A549 (cell line): ENCODE results near the gene JAKMIP1. TPM values are rescaled to one million over a fixed set of nuclear protein-coding genes. Genes with fewer than 3 reads are reported as not detected.

Experiments
- ATAC-seq, 2 experiments: fragments of 200-7000 bp in 1 of 2; fragments of >200 bp in 1 of 2; cut with Nextera tagmentation in 1 of 2; cut with Tn5 transposase in 1 of 2; 3 replicates each; pipeline versions ENCODE4 v1.8.0 to v1.9.1; 2018 to 2020; ENCODE audit warnings: mild to moderate bottlenecking in 1 of 2, moderate library complexity in 1 of 2
- CTCF ChIA-PET: fragments of 300-600 bp; sonication (Branson Sonifier 250); formaldehyde crosslinking; extraction: SDS; loops from one replicate; lab custom pipeline; 2021; ENCODE audit warnings: antibody characterized with exemption, inconsistent platforms; lab: Yijun Ruan, JAX
- POLR2A ChIA-PET: fragments of 350-600 bp; formaldehyde crosslinking; extraction: SDS; loops from one replicate; lab custom pipeline; 2021; ENCODE audit warnings: antibody characterized with exemption, inconsistent platforms; lab: Yijun Ruan, JAX
- DNase-seq, 2 experiments: peaks; one replicate each; pipeline versions ENCODE4 v3.0.0 to v3.0.0-alpha.2; 2011 to 2016; ENCODE audit warnings: low read depth in 1 of 2, low spot score in 1 of 2
- FAIRE-seq: peaks from 2 replicates; lab custom pipeline; 2011; peaks lifted over from hg19 to GRCh38; lab: Jason Lieb, UNC
- H3K27ac ChIP-seq, 2 experiments: fragments of >200 bp; sonication (Bioruptor Twin); formaldehyde crosslinking; 3 replicates each; pipeline ENCODE4 v1.5.1; 2016 to 2017
- H3K4me1 ChIP-seq: fragments of >200 bp; sonication (Bioruptor Twin); formaldehyde crosslinking; 3 replicates; pipeline ENCODE4 v1.6.1; 2016
- H3K4me2 ChIP-seq: fragments of >200 bp; sonication (Bioruptor Twin); formaldehyde crosslinking; 3 replicates; pipeline ENCODE4 v1.6.1; 2016
- H3K4me3 ChIP-seq: fragments of >200 bp; sonication (Bioruptor Twin); formaldehyde crosslinking; 3 replicates; pipeline ENCODE4 v1.5.1; 2016
- H3K9me3 ChIP-seq: fragments of >200 bp; sonication (Bioruptor Twin); formaldehyde crosslinking; 3 replicates; pipeline ENCODE4 v1.6.1; 2016
- CEBPB ChIP-seq, 2 experiments: fragments of >200 bp in 1 of 2; sonication (Bioruptor Twin) in 1 of 2; formaldehyde crosslinking in 1 of 2; IDR thresholded peaks; 2 replicates each; pipeline ENCODE4 v1.6.1; 2012 to 2016
- CHD4 ChIP-seq: fragments of 200-600 bp; sonication (generic); IDR thresholded peaks from 2 replicates; pipeline ENCODE4 v1.6.1; 2016; ENCODE audit warnings: antibody characterized with exemption, mild to moderate bottlenecking, borderline replicate concordance
- EHMT2 ChIP-seq: fragments of 200-600 bp; sonication (generic); IDR thresholded peaks from 2 replicates; pipeline ENCODE4 v1.6.1; 2016; ENCODE audit warnings: antibody characterized with exemption, low read depth, mild to moderate bottlenecking, moderate library complexity
- ESRRA ChIP-seq: fragments of 150-350 bp; IDR thresholded peaks from 2 replicates; pipeline ENCODE4 v1.6.1; 2014; ENCODE audit warnings: mild to moderate bottlenecking, low read length, borderline replicate concordance
- HEYL ChIP-seq: fragments of 250-450 bp; sonication (Bioruptor Pico); IDR thresholded peaks from 2 replicates; pipeline ENCODE4 v1.8.0; 2021; ENCODE audit warnings: mild to moderate bottlenecking, moderate library complexity
- HOXB13 ChIP-seq: fragments of 250-450 bp; sonication (Bioruptor Pico); IDR thresholded peaks from 2 replicates; pipeline ENCODE4 v1.5.0; 2020; ENCODE audit warnings: low read depth, mild to moderate bottlenecking, moderate library complexity
- HOXB5 ChIP-seq: fragments of 250-450 bp; sonication (Bioruptor Pico); IDR thresholded peaks from 2 replicates; pipeline ENCODE4 v1.5.0; 2020; ENCODE audit warnings: mild to moderate bottlenecking, moderate library complexity
- JUNB ChIP-seq: fragments of >200 bp; sonication (Bioruptor Twin); formaldehyde crosslinking; IDR thresholded peaks from 2 replicates; pipeline ENCODE4 v1.6.1; 2016
- MAX ChIP-seq: IDR thresholded peaks from 2 replicates; pipeline ENCODE4 v1.6.1; 2012
- MAZ ChIP-seq: fragments of 150-350 bp; IDR thresholded peaks from 2 replicates; pipeline ENCODE4 v1.6.1; 2014; ENCODE audit warnings: antibody characterized with exemption, low read depth, low read length, borderline replicate concordance
- MYC ChIP-seq: IDR thresholded peaks from 2 replicates; pipeline ENCODE4 v1.6.1; 2012; ENCODE audit warnings: mild to moderate bottlenecking, inconsistent platforms, low read length, improper control_type of control experiment, borderline replicate concordance
- NR3C1 ChIP-seq: fragments of >200 bp; sonication (Bioruptor Twin); formaldehyde crosslinking; IDR thresholded peaks from 3 replicates; pipeline ENCODE4 v1.6.1; 2017
- PBX3 ChIP-seq: IDR thresholded peaks from 2 replicates; pipeline ENCODE4 v1.6.1; 2012
- POLR2AphosphoS2 ChIP-seq: conservative IDR thresholded peaks from 2 replicates; pipeline ENCODE4 v1.6.1; 2012; ENCODE audit warnings: low read length, improper control_type of control experiment, inconsistent platforms
- RAD21 ChIP-seq, 2 experiments: fragments of >200 bp in 1 of 2; sonication (Bioruptor Twin) in 1 of 2; formaldehyde crosslinking in 1 of 2; IDR thresholded peaks in 1 of 2; conservative IDR thresholded peaks in 1 of 2; 2 replicates in 1 of 2; 3 replicates in 1 of 2; pipeline ENCODE4 v1.6.1; 2012 to 2018; ENCODE audit warnings: inconsistent platforms in 1 of 2
- RARB ChIP-seq: fragments of 250-450 bp; sonication (Bioruptor Pico); IDR thresholded peaks from 2 replicates; pipeline ENCODE4 v1.8.0; 2021; ENCODE audit warnings: mild to moderate bottlenecking, moderate library complexity
- RCOR1 ChIP-seq: fragments of 150-350 bp; IDR thresholded peaks from 2 replicates; pipeline ENCODE4 v1.6.1; 2014; ENCODE audit warnings: antibody characterized with exemption, low read length, low read depth
- REST ChIP-seq: fragments of 200-600 bp; sonication (generic); IDR thresholded peaks from 2 replicates; pipeline ENCODE4 v1.6.1; 2016; ENCODE audit warnings: antibody characterized with exemption, mild to moderate bottlenecking, moderate library complexity
- SMC3 ChIP-seq: fragments of >200 bp; sonication (Bioruptor Twin); formaldehyde crosslinking; IDR thresholded peaks from 3 replicates; pipeline ENCODE4 v1.6.1; 2018; ENCODE audit warnings: inconsistent platforms
- SREBF2 ChIP-seq: fragments of 450-650 bp; IDR thresholded peaks from 2 replicates; pipeline ENCODE4 v1.6.1; 2014; ENCODE audit warnings: mild to moderate bottlenecking, moderate library complexity
- TFCP2L1 ChIP-seq: fragments of 250-450 bp; sonication (Bioruptor Pico); IDR thresholded peaks from 2 replicates; pipeline ENCODE4 v1.5.0; 2021; ENCODE audit warnings: mild to moderate bottlenecking
- TP53 ChIP-seq: fragments of 250-450 bp; sonication (Bioruptor Pico); IDR thresholded peaks from 2 replicates; pipeline ENCODE4 v1.5.0; 2021; ENCODE audit warnings: mild to moderate bottlenecking, moderate library complexity
- WGBS: methylation state at CpG from one replicate; pipeline ENCODE4 v1.1.6; 2017; ENCODE audit errors: missing lambda C conversion rate; 5-methylcytosine and 5-hydroxymethylcytosine counted together
- polyA plus RNA-seq, 4 experiments: library from polyadenylated mRNA; depleted of rRNA in 3 of 4; stranded (reverse); fragments of >200 nt; fragmentation: RNase III in 1 of 4; extraction: RNeasy Plus Mini Kit Qiagen cat#74134 plus additional on column Dnase treatment in 1 of 4; gene quantifications; 2 replicates in 3 of 4; 3 replicates in 1 of 4; pipeline ENCODE4 v1.2.3, GENCODE V29; 2011 to 2017
- TF ChIP-seq, protein P1 (sequence below): fragments of >200 bp; sonication (Bioruptor Twin); formaldehyde crosslinking; IDR thresholded peaks from 2 replicates; pipeline ENCODE4 v1.6.1; 2016

Gene JAKMIP1
- polyA plus RNA-seq, 2 of the 4 experiments (the other 2 are of a cell fraction), result not detected

DNA sequence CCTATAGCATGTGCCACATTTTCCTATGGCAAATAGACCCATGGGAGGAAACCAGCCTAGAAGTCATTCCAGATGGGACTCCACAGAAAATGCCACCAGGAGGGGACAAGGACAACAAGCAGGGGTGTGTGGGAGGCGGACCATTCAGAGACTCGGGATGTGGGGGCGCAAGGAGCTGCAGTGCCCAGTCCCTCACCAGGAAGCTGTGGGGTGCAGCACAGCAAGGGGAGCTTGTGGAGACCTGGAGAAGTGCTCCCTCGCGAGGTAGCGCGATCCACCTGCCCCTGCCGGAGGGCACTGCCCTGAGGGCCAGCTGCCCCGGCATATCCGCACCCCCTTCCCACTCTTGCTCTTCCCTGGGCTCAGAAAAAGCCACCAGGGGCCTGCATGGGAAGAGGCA, 136.7 kb downstream of the JAKMIP1 start:
- no peaks in the 10 kb centered on the region for H3K4me1 ChIP-seq
- POLR2A ChIA-PET, result no interaction called here
- DNase-seq, result no peak
- no peak overlapping the region for H3K27ac ChIP-seq
- no peak for FAIRE-seq
- 58% methylated on average over 10 of the region's 10 CpGs for WGBS
- H3K4me2 ChIP-seq, result no peak overlapping the region
- peaks cover 9% of the 10 kb centered on the region for H3K9me3 ChIP-seq
- TF ChIP-seq MAZ (no peak), CHD4 (no peak), MYC (no peak), HOXB13 (no peak), TP53 (no peak), RAD21 (conservative IDR thresholded peaks at IDR 0.05 in 1 of 2, IDR thresholded peaks at IDR 0.05 in 1 of 2) (no peak), TFCP2L1 (CRISPR knock-in tag) (no peak), CEBPB (IDR thresholded peaks at IDR 0.05) (no peak), SMC3 (no peak), RARB (CRISPR knock-in tag) (no peak)
- no peak overlapping the region for H3K4me3 ChIP-seq
- CTCF ChIA-PET, result interaction anchor here (0.9 to 1.9 kb wide), 2 partner anchors 10 to 65 kb away, joined by 4 to 7 read pairs; no protein-coding TSS in a partner anchor
- no peak for ATAC-seq

- ChIA-PET CTCF (interaction anchor here (1.9 kb wide), 1 partner anchor 64 kb away, joined by 7 read pairs; no protein-coding TSS in a partner anchor), POLR2A (no interaction called here)
- TF ChIP-seq MAX (no peak), CHD4 (no peak), ESRRA (no peak), SREBF2 (no peak), REST (no peak), HEYL (no peak), RCOR1 (no peak), POLR2AphosphoS2 (no peak), RARB (CRISPR knock-in tag) (no peak), NR3C1 (no peak), HOXB5 (no peak), PBX3 (no peak), JUNB (no peak), EHMT2 (no peak)
- TF ChIP-seq, protein P1, sequence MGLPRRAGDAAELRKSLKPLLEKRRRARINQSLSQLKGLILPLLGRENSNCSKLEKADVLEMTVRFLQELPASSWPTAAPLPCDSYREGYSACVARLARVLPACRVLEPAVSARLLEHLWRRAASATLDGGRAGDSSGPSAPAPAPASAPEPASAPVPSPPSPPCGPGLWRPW, result no peak
- TF ChIP-seq, all 56 proteins: peak for 0
- no peak for DNase-seq
- WGBS, result 36% methylated on average over 11 of the region's 12 CpGs
- Histone ChIP-seq H3K4me2 (no peak overlapping the region), H3K9me3 (peaks cover 19% of the 10 kb centered on the region), H3K4me1 (no peaks in the 10 kb centered on the region), H3K27ac (no peak overlapping the region), H3K4me3 (no peak overlapping the region)
- no peak for FAIRE-seq
- ATAC-seq, result no peak
Observed at GRCh38 chr4:6062133-6062532, 138.2 kb downstream of the JAKMIP1 start.
